A549 (cell line): Measurements from ENCODE around the gene UGT1A3. TPM values are rescaled to one million over a fixed set of nuclear protein-coding genes. Genes with fewer than 3 reads are reported as not detected.

Experiments
- ATAC-seq, 2 experiments: fragments of 200-7000 bp in 1 of 2; fragments of >200 bp in 1 of 2; cut with Nextera tagmentation in 1 of 2; cut with Tn5 transposase in 1 of 2; 3 replicates each; pipeline versions ENCODE4 v1.8.0 to v1.9.1; 2018 to 2020; ENCODE audit warnings: mild to moderate bottlenecking in 1 of 2, moderate library complexity in 1 of 2
- CTCF ChIA-PET: fragments of 300-600 bp; sonication (Branson Sonifier 250); formaldehyde crosslinking; extraction: SDS; loops from one replicate; lab custom pipeline; 2021; ENCODE audit warnings: antibody characterized with exemption, inconsistent platforms; lab: Yijun Ruan, JAX
- POLR2A ChIA-PET: fragments of 350-600 bp; formaldehyde crosslinking; extraction: SDS; loops from one replicate; lab custom pipeline; 2021; ENCODE audit warnings: antibody characterized with exemption, inconsistent platforms; lab: Yijun Ruan, JAX
- DNase-seq, 2 experiments: peaks; one replicate each; pipeline versions ENCODE4 v3.0.0 to v3.0.0-alpha.2; 2011 to 2016; ENCODE audit warnings: low read depth in 1 of 2, low spot score in 1 of 2
- FAIRE-seq: peaks from 2 replicates; lab custom pipeline; 2011; peaks lifted over from hg19 to GRCh38; lab: Jason Lieb, UNC
- H3K27ac ChIP-seq, 2 experiments: fragments of >200 bp; sonication (Bioruptor Twin); formaldehyde crosslinking; 3 replicates each; pipeline ENCODE4 v1.5.1; 2016 to 2017
- H3K4me1 ChIP-seq: fragments of >200 bp; sonication (Bioruptor Twin); formaldehyde crosslinking; 3 replicates; pipeline ENCODE4 v1.6.1; 2016
- H3K4me2 ChIP-seq: fragments of >200 bp; sonication (Bioruptor Twin); formaldehyde crosslinking; 3 replicates; pipeline ENCODE4 v1.6.1; 2016
- H3K4me3 ChIP-seq: fragments of >200 bp; sonication (Bioruptor Twin); formaldehyde crosslinking; 3 replicates; pipeline ENCODE4 v1.5.1; 2016
- H3K9me3 ChIP-seq: fragments of >200 bp; sonication (Bioruptor Twin); formaldehyde crosslinking; 3 replicates; pipeline ENCODE4 v1.6.1; 2016
- CBX8 ChIP-seq: fragments of 200-600 bp; sonication (generic); IDR thresholded peaks from 2 replicates; pipeline ENCODE4 v1.6.1; 2016
- CEBPB ChIP-seq, 2 experiments: fragments of >200 bp in 1 of 2; sonication (Bioruptor Twin) in 1 of 2; formaldehyde crosslinking in 1 of 2; IDR thresholded peaks; 2 replicates each; pipeline ENCODE4 v1.6.1; 2012 to 2016
- CHD4 ChIP-seq: fragments of 200-600 bp; sonication (generic); IDR thresholded peaks from 2 replicates; pipeline ENCODE4 v1.6.1; 2016; ENCODE audit warnings: antibody characterized with exemption, mild to moderate bottlenecking, borderline replicate concordance
- EHF ChIP-seq: fragments of 250-450 bp; sonication (Bioruptor Pico); IDR thresholded peaks from 2 replicates; pipeline ENCODE4 v1.5.0; 2020; ENCODE audit warnings: mild to moderate bottlenecking
- ESRRA ChIP-seq: fragments of 150-350 bp; IDR thresholded peaks from 2 replicates; pipeline ENCODE4 v1.6.1; 2014; ENCODE audit warnings: mild to moderate bottlenecking, low read length, borderline replicate concordance
- GATA3 ChIP-seq: IDR thresholded peaks from 2 replicates; pipeline ENCODE4 v1.6.1; 2012; ENCODE audit warnings: borderline replicate concordance
- HOXA7 ChIP-seq: fragments of 250-450 bp; sonication (Bioruptor Pico); IDR thresholded peaks from 2 replicates; pipeline ENCODE4 v1.5.0; 2020; ENCODE audit warnings: mild to moderate bottlenecking, moderate library complexity
- HOXB5 ChIP-seq: fragments of 250-450 bp; sonication (Bioruptor Pico); IDR thresholded peaks from 2 replicates; pipeline ENCODE4 v1.5.0; 2020; ENCODE audit warnings: mild to moderate bottlenecking, moderate library complexity
- KDM1A ChIP-seq: fragments of 200-600 bp; sonication (generic); IDR thresholded peaks from 2 replicates; pipeline ENCODE4 v1.6.1; 2016; ENCODE audit warnings: low read depth, mild to moderate bottlenecking
- KDM5A ChIP-seq: fragments of 200-600 bp; sonication (generic); IDR thresholded peaks from 2 replicates; pipeline ENCODE4 v1.6.1; 2016; ENCODE audit warnings: antibody characterized with exemption, mild to moderate bottlenecking
- MAFK ChIP-seq: fragments of 450-650 bp; IDR thresholded peaks from 2 replicates; pipeline ENCODE4 v1.6.1; 2014; ENCODE audit not compliant: partially characterized antibody
- MYC ChIP-seq: IDR thresholded peaks from 2 replicates; pipeline ENCODE4 v1.6.1; 2012; ENCODE audit warnings: mild to moderate bottlenecking, inconsistent platforms, low read length, improper control_type of control experiment, borderline replicate concordance
- PHF8 ChIP-seq: fragments of 200-600 bp; sonication (generic); IDR thresholded peaks from 2 replicates; pipeline ENCODE4 v1.6.1; 2016; ENCODE audit warnings: low read depth, mild to moderate bottlenecking, antibody characterized with exemption, moderate library complexity, borderline replicate concordance
- RARB ChIP-seq: fragments of 250-450 bp; sonication (Bioruptor Pico); IDR thresholded peaks from 2 replicates; pipeline ENCODE4 v1.8.0; 2021; ENCODE audit warnings: mild to moderate bottlenecking, moderate library complexity
- RCOR1 ChIP-seq: fragments of 150-350 bp; IDR thresholded peaks from 2 replicates; pipeline ENCODE4 v1.6.1; 2014; ENCODE audit warnings: antibody characterized with exemption, low read length, low read depth
- RFX5 ChIP-seq: fragments of 450-650 bp; IDR thresholded peaks from 2 replicates; pipeline ENCODE4 v1.7.1; 2014; ENCODE audit warnings: antibody characterized with exemption, mild to moderate bottlenecking, moderate library complexity
- RNF2 ChIP-seq: fragments of 200-600 bp; sonication (generic); IDR thresholded peaks from 2 replicates; pipeline ENCODE4 v1.6.1; 2016; ENCODE audit warnings: low read depth, mild to moderate bottlenecking, antibody characterized with exemption, moderate library complexity, borderline replicate concordance
- SREBF2 ChIP-seq: fragments of 450-650 bp; IDR thresholded peaks from 2 replicates; pipeline ENCODE4 v1.6.1; 2014; ENCODE audit warnings: mild to moderate bottlenecking, moderate library complexity
- TFCP2L1 ChIP-seq: fragments of 250-450 bp; sonication (Bioruptor Pico); IDR thresholded peaks from 2 replicates; pipeline ENCODE4 v1.5.0; 2021; ENCODE audit warnings: mild to moderate bottlenecking
- TP53 ChIP-seq: fragments of 250-450 bp; sonication (Bioruptor Pico); IDR thresholded peaks from 2 replicates; pipeline ENCODE4 v1.5.0; 2021; ENCODE audit warnings: mild to moderate bottlenecking, moderate library complexity
- WGBS: methylation state at CpG from one replicate; pipeline ENCODE4 v1.1.6; 2017; ENCODE audit errors: missing lambda C conversion rate; 5-methylcytosine and 5-hydroxymethylcytosine counted together
- polyA plus RNA-seq, 4 experiments: library from polyadenylated mRNA; depleted of rRNA in 3 of 4; stranded (reverse); fragments of >200 nt; fragmentation: RNase III in 1 of 4; extraction: RNeasy Plus Mini Kit Qiagen cat#74134 plus additional on column Dnase treatment in 1 of 4; gene quantifications; 2 replicates in 3 of 4; 3 replicates in 1 of 4; pipeline ENCODE4 v1.2.3, GENCODE V29; 2011 to 2017
- TF ChIP-seq, protein P1 (sequence below): fragments of 450-650 bp; IDR thresholded peaks from 2 replicates; pipeline ENCODE4 v1.6.1; 2014; ENCODE audit warnings: antibody characterized with exemption
- TF ChIP-seq, protein P2 (sequence below): IDR thresholded peaks from 2 replicates; pipeline ENCODE4 v1.6.1; 2012; ENCODE audit warnings: low read depth, borderline replicate concordance
- TF ChIP-seq, protein P3 (sequence below): IDR thresholded peaks from 2 replicates; pipeline ENCODE4 v1.6.1; 2012

The UGT1A3 gene
- polyA plus RNA-seq, 2 of the 4 experiments (the other 2 are of a cell fraction) = 0.23 to 0.39 TPM

DNA sequence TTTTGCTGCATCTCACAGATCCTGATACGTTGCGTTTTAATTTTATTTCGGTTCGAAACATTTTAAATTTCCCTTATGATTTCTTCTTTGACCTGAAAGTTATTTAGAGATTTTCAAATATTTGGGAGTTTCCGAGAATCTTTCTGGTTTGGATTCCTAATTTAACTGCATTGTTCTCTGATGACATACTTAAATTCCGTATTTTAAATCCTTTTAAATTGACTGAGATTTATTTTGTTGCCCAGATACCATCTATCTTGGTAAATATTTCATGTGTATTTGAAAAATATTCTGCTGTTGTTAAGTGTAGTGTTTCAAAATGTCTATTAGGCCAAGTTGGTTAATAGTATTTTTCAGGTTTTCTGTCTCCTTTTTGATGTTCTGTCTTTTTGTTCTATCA, 87.0 kb downstream of the UGT1A3 start:
- POLR2A ChIA-PET = no interaction called here
- no peak overlapping the region for H3K4me2 ChIP-seq
- H3K9me3 ChIP-seq = no peaks in the 10 kb centered on the region
- no peak overlapping the region for H3K27ac ChIP-seq
- CTCF ChIA-PET = no interaction called here
- WGBS = 84% methylated on average over 6 of the region's 6 CpGs
- TF ChIP-seq TFCP2L1 (CRISPR knock-in tag) (no peak), GATA3 (no peak), KDM5A (no peak), HOXA7 (CRISPR knock-in tag) (no peak), HOXB5 (no peak), MYC (no peak), RFX5 (no peak), RNF2 (no peak), EHF (CRISPR knock-in tag) (no peak), RCOR1 (no peak), RARB (no peak), SREBF2 (no peak), CBX8 (no peak)
- TF ChIP-seq, protein P1, sequence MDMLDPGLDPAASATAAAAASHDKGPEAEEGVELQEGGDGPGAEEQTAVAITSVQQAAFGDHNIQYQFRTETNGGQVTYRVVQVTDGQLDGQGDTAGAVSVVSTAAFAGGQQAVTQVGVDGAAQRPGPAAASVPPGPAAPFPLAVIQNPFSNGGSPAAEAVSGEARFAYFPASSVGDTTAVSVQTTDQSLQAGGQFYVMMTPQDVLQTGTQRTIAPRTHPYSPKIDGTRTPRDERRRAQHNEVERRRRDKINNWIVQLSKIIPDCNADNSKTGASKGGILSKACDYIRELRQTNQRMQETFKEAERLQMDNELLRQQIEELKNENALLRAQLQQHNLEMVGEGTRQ = no peak
- DNase-seq = no peak
- H3K4me3 ChIP-seq = no peak overlapping the region
- FAIRE-seq = no peak
- peaks cover 24% of the 10 kb centered on the region for H3K4me1 ChIP-seq
- no peak for ATAC-seq

DNA sequence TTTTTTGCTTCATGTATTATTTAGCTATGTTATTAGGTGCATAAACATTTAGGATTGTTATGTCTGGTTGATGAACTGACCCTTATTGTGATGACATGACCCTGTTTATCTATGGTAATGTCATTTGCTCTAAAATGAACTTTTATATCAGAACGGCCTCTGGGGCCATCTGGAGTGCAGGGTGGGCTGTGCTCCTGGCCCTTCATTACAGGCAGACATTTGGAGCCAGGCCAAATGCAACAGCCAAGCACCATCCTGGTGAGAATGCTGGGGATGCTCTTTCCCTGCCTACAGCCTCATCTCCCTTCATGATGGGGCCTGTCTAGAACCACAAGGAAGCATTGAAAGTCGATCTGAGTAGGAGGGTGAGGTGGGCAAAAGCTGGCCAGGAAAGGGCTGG, 87.5 kb downstream of the UGT1A3 start:
- WGBS = 44% methylated on average over 2 of the region's 2 CpGs
- ATAC-seq (no peak), FAIRE-seq (no peak), DNase-seq (no peak)
- H3K4me3 ChIP-seq = no peak overlapping the region
- no peaks in the 10 kb centered on the region for H3K9me3 ChIP-seq
- no peak for TF ChIP-seq TP53
- no peak for TF ChIP-seq PHF8
- TF ChIP-seq RFX5 = no peak
- CTCF ChIA-PET = interaction anchor here (1.0 kb wide), 1 partner anchor 22 kb away, joined by 3 read pairs; no protein-coding TSS in a partner anchor
- peak overlapping the region; percentile 4 to 81; a peak in 5 of 6 replicates for H3K27ac ChIP-seq
- peaks cover 24% of the 10 kb centered on the region for H3K4me1 ChIP-seq
- POLR2A ChIA-PET = no interaction called here
- no peak overlapping the region for H3K4me2 ChIP-seq

DNA sequence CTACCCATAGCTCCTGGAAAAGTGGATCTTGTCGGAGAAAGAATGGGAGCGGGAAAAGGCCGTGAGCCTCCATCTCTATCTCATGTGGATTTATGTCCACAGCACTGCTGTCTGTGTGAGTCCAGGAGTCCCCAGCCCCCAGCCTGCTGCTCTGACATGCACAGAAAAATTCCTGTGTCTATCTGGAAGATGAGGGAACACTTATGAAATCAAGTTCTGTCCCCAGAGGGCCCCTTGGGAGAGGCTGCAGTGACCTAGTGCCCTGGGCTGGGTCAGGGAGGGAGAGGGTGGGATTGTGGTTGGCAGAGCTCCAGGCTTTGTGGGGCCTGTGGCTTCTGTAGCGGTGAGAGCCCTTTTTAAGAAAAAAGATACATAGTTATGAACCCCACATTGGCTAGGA, 87.9 kb downstream of the UGT1A3 start:
- peaks cover 24% of the 10 kb centered on the region for H3K4me1 ChIP-seq
- H3K27ac ChIP-seq = peak overlapping the region; percentile 4 to 81; a peak in 5 of 6 replicates
- CTCF ChIA-PET = interaction anchor here (1.0 to 1.1 kb wide), 2 partner anchors 16 to 22 kb away, joined by 3 read pairs; no protein-coding TSS in a partner anchor
- no peak overlapping the region for H3K4me2 ChIP-seq
- no peak overlapping the region for H3K4me3 ChIP-seq
- TF ChIP-seq KDM1A (no peak), CHD4 (no peak), TP53 (no peak), HOXA7 (CRISPR knock-in tag) (no peak), ESRRA (no peak), MAFK (no peak), RNF2 (no peak), CEBPB (IDR thresholded peaks at IDR 0.05) (no peak)
- TF ChIP-seq, protein P2, sequence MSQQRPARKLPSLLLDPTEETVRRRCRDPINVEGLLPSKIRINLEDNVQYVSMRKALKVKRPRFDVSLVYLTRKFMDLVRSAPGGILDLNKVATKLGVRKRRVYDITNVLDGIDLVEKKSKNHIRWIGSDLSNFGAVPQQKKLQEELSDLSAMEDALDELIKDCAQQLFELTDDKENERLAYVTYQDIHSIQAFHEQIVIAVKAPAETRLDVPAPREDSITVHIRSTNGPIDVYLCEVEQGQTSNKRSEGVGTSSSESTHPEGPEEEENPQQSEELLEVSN = no peak
- TF ChIP-seq, protein P3, sequence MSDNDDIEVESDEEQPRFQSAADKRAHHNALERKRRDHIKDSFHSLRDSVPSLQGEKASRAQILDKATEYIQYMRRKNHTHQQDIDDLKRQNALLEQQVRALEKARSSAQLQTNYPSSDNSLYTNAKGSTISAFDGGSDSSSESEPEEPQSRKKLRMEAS = no peak
- TF ChIP-seq, all 56 proteins: peak for 0
- WGBS = 92% methylated on average over 4 of the region's 4 CpGs
- H3K9me3 ChIP-seq = no peaks in the 10 kb centered on the region
- no peak for FAIRE-seq
- POLR2A ChIA-PET = no interaction called here
- no peak for DNase-seq
- no peak for ATAC-seq
